ENCODE data around the gene IL36RN.

- TF ChIP-seq CTCF (IDR thresholded peaks at IDR 0.05; ENCODE audit: insufficient read depth, low read depth, low read length) (no peak), EZH2 (IDR thresholded peaks at IDR 0.05; ENCODE audit: insufficient read depth, low read length) (no peak)
Observed at GRCh38 chr2:113039158-113039557, 19.8 kb upstream of the IL36RN start.
